ENCODE measurements around the gene HOXD9. TPM values are rescaled to one million over a fixed set of nuclear protein-coding genes. Genes with fewer than 3 reads are reported as not detected.

The HOXD9 gene
- total RNA-seq, 1 donor from 2014 or later: not detected

GRCh38 chr2:176164611-176165369 lies 42.3 kb downstream of the HOXD9 start:
- H3K79me2 ChIP-seq (ENCODE audit: low read depth): no peaks in the 10 kb centered on the region
- H3K4me1 Mint-ChIP-seq: no peaks in the 10 kb centered on the region
- peaks cover 14% of the 10 kb centered on the region for H3K9me3 Mint-ChIP-seq
- peaks cover 100% of the 10 kb centered on the region for H3K27me3 ChIP-seq
- peaks cover 91% of the 10 kb centered on the region for H4K20me1 ChIP-seq (ENCODE audit: low read depth)
- H3K4me3 ChIP-seq: no peak overlapping the region
- H3K27ac Mint-ChIP-seq: no peak overlapping the region
- H3K4me3 Mint-ChIP-seq: peak overlapping the region; percentile 55
- no peaks in the 10 kb centered on the region for H3K36me3 ChIP-seq
- H3K4me1 ChIP-seq: no peaks in the 10 kb centered on the region
- H3K9me3 ChIP-seq (ENCODE audit: low read depth): no peaks in the 10 kb centered on the region
- H3K27me3 Mint-ChIP-seq (ENCODE audit: insufficient read depth, low read depth): peaks cover 89% of the 10 kb centered on the region
- TF ChIP-seq EZH2 (IDR thresholded peaks at IDR 0.05) (peak; percentile 100), CTCF (IDR thresholded peaks at IDR 0.05) (no peak), EZH2phosphoT487 (IDR thresholded peaks at IDR 0.05) (peak; percentile 99)
- H3K27ac ChIP-seq: no peak overlapping the region
- no peaks in the 10 kb centered on the region for H3K36me3 Mint-ChIP-seq
- H3K9ac ChIP-seq: no peak overlapping the region
- peak; percentile 53 for DNase-seq (ENCODE audit: low spot score)
- no peaks in the 10 kb centered on the region for H3F3A ChIP-seq (ENCODE audit: low read depth)
- peak overlapping the region; percentile 15 for H3K4me2 ChIP-seq
- H2AFZ ChIP-seq (replicated peaks): no peak overlapping the region

- Histone ChIP-seq H3K36me3 (no peaks in the 10 kb centered on the region), H3K27ac (no peak overlapping the region), H3K27me3 (peaks cover 100% of the 10 kb centered on the region), H3F3A (ENCODE audit: low read depth) (no peaks in the 10 kb centered on the region), H4K20me1 (ENCODE audit: low read depth) (peaks cover 90% of the 10 kb centered on the region), H3K79me2 (ENCODE audit: low read depth) (no peaks in the 10 kb centered on the region), H2AFZ (replicated peaks) (no peak overlapping the region), H3K4me3 (no peak overlapping the region), H3K9ac (no peak overlapping the region), H3K9me3 (ENCODE audit: low read depth) (no peaks in the 10 kb centered on the region), H3K4me2 (no peak overlapping the region), H3K4me1 (no peaks in the 10 kb centered on the region)
- Mint-ChIP-seq H3K4me1 (no peaks in the 10 kb centered on the region), H3K36me3 (no peaks in the 10 kb centered on the region), H3K27ac (no peak overlapping the region), H3K4me3 (peak overlapping the region; percentile 55), H3K27me3 (ENCODE audit: insufficient read depth, low read depth) (peaks cover 87% of the 10 kb centered on the region), H3K9me3 (peaks cover 14% of the 10 kb centered on the region)
- TF ChIP-seq EZH2 (IDR thresholded peaks at IDR 0.05): peak; percentile 99
- peak; percentile 80 for TF ChIP-seq EZH2phosphoT487 (IDR thresholded peaks at IDR 0.05)
- TF ChIP-seq CTCF (IDR thresholded peaks at IDR 0.05): no peak
- DNase-seq (ENCODE audit: low spot score): peak; percentile 37
Measured at GRCh38 chr2:176165370-176166050, 43.0 kb downstream of the HOXD9 start.

- Histone ChIP-seq H3K4me1 (no peaks in the 10 kb centered on the region), H3K9me3 (ENCODE audit: low read depth) (no peaks in the 10 kb centered on the region), H3K27ac (no peak overlapping the region), H3K36me3 (no peaks in the 10 kb centered on the region), H3K9ac (no peak overlapping the region), H3K4me3 (no peak overlapping the region), H3F3A (ENCODE audit: low read depth) (no peaks in the 10 kb centered on the region), H4K20me1 (ENCODE audit: low read depth) (peaks cover 91% of the 10 kb centered on the region), H3K79me2 (ENCODE audit: low read depth) (no peaks in the 10 kb centered on the region), H2AFZ (replicated peaks) (no peak overlapping the region), H3K4me2 (no peak overlapping the region), H3K27me3 (peaks cover 100% of the 10 kb centered on the region)
- TF ChIP-seq EZH2phosphoT487 (IDR thresholded peaks at IDR 0.05): no peak
- TF ChIP-seq CTCF (IDR thresholded peaks at IDR 0.05): no peak
- TF ChIP-seq EZH2 (IDR thresholded peaks at IDR 0.05): no peak
- Mint-ChIP-seq H3K4me3 (no peak overlapping the region), H3K9me3 (peaks cover 14% of the 10 kb centered on the region), H3K4me1 (no peaks in the 10 kb centered on the region), H3K27me3 (ENCODE audit: insufficient read depth, low read depth) (peaks cover 87% of the 10 kb centered on the region), H3K27ac (no peak overlapping the region), H3K36me3 (no peaks in the 10 kb centered on the region)
- DNase-seq (ENCODE audit: low spot score): no peak
Measured at GRCh38 chr2:176166272-176166671, 43.8 kb downstream of the HOXD9 start.

All from neural progenitor cell (in vitro differentiated cells).